ENCODE results near the gene ATG7. TPM values are rescaled to one million over a fixed set of nuclear protein-coding genes. Genes with fewer than 3 reads are reported as not detected.
"Not testable (repeated sequence)": the region's sequence is repeated elsewhere in the genome, so short reads cannot be mapped to it uniquely, and the experiment has no call there.

ATG7 gene
- total RNA-seq, 3 donors from 2014 or later (not counting 1 experiment from before 2014, with no cell fraction given), result 55.3 to 72.9 (median 68.6) TPM

- no peaks in the 10 kb centered on the region for H3K27me3 Mint-ChIP-seq (ENCODE audit: low read depth in 2 of 2)
- DNase-seq, result no peak
- TF ChIP-seq, protein P1, sequence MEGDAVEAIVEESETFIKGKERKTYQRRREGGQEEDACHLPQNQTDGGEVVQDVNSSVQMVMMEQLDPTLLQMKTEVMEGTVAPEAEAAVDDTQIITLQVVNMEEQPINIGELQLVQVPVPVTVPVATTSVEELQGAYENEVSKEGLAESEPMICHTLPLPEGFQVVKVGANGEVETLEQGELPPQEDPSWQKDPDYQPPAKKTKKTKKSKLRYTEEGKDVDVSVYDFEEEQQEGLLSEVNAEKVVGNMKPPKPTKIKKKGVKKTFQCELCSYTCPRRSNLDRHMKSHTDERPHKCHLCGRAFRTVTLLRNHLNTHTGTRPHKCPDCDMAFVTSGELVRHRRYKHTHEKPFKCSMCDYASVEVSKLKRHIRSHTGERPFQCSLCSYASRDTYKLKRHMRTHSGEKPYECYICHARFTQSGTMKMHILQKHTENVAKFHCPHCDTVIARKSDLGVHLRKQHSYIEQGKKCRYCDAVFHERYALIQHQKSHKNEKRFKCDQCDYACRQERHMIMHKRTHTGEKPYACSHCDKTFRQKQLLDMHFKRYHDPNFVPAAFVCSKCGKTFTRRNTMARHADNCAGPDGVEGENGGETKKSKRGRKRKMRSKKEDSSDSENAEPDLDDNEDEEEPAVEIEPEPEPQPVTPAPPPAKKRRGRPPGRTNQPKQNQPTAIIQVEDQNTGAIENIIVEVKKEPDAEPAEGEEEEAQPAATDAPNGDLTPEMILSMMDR (IDR thresholded peaks at IDR 0.05), result no peak
Observed at GRCh38 chr3:11481556-11481955, 209.4 kb downstream of the ATG7 start.

GRCh38 chr3:11482021-11482420 is 209.8 kb downstream of the ATG7 start:
- Mint-ChIP-seq H3K9me3 (no peaks in the 10 kb centered on the region), H3K4me3 (no peak overlapping the region), H3K4me1 (no peaks in the 10 kb centered on the region), H3K36me3 (no peaks in the 10 kb centered on the region), H3K27me3 (ENCODE audit: low read depth in 2 of 2) (no peaks in the 10 kb centered on the region), H3K27ac (no peak overlapping the region)
- Histone ChIP-seq H3K27ac (ENCODE audit: low read length) (no peak overlapping the region), H3K4me1 (ENCODE audit: control insufficient read depth, insufficient read depth, low read length) (no peaks in the 10 kb centered on the region), H3K27me3 (ENCODE audit: control insufficient read depth, insufficient read depth, low read length) (no peaks in the 10 kb centered on the region), H3K4me3 (ENCODE audit: low read length) (no peak overlapping the region), H3K9me3 (ENCODE audit: control insufficient read depth, insufficient read depth, low read length) (no peaks in the 10 kb centered on the region), H3K36me3 (ENCODE audit: control insufficient read depth, insufficient read depth, low read length) (no peaks in the 10 kb centered on the region)
- DNase-seq, result no peak
- intact Hi-C loops (cut with micrococcal nuclease), result no loop called here
- 94% methylated on average over 8 of the region's 8 CpGs for WGBS (ENCODE audit: insufficient coverage)
- TF ChIP-seq, protein P1 (IDR thresholded peaks at IDR 0.05), result no peak
- no peak for ATAC-seq

More at GRCh38 chr3:11481556-11481955, 209.4 kb downstream of the ATG7 start:
- no peaks in the 10 kb centered on the region for H3K9me3 ChIP-seq (ENCODE audit: control insufficient read depth, insufficient read depth, low read length)
- H3K27me3 ChIP-seq (ENCODE audit: control insufficient read depth, insufficient read depth, low read length), result no peaks in the 10 kb centered on the region
- H3K27ac ChIP-seq (ENCODE audit: low read length), result no peak overlapping the region
- no peak for ATAC-seq
- Mint-ChIP-seq H3K27ac (no peak overlapping the region), H3K9me3 (no peaks in the 10 kb centered on the region), H3K4me3 (no peak overlapping the region), H3K36me3 (no peaks in the 10 kb centered on the region), H3K4me1 (no peaks in the 10 kb centered on the region)
- no peak overlapping the region for H3K4me3 ChIP-seq (ENCODE audit: low read length)
- intact Hi-C loops (cut with micrococcal nuclease), result no loop called here
- H3K36me3 ChIP-seq (ENCODE audit: control insufficient read depth, insufficient read depth, low read length), result no peaks in the 10 kb centered on the region
- 98% methylated on average over 3 of the region's 3 CpGs for WGBS (ENCODE audit: insufficient coverage)
- no peaks in the 10 kb centered on the region for H3K4me1 ChIP-seq (ENCODE audit: control insufficient read depth, insufficient read depth, low read length)

GRCh38 chr3:11488356-11488755 is 216.2 kb downstream of the ATG7 start:
- DNase-seq; ATAC-seq; H3K27ac Mint-ChIP-seq; H3K36me3 ChIP-seq (ENCODE audit: control insufficient read depth, insufficient read depth, low read length); H3K4me3 ChIP-seq (ENCODE audit: low read length); intact Hi-C loops (cut with micrococcal nuclease); H3K36me3 Mint-ChIP-seq; H3K27me3 Mint-ChIP-seq (ENCODE audit: low read depth in 2 of 2); H3K9me3 ChIP-seq (ENCODE audit: control insufficient read depth, insufficient read depth, low read length); H3K4me1 ChIP-seq (ENCODE audit: control insufficient read depth, insufficient read depth, low read length); H3K9me3 Mint-ChIP-seq; H3K4me3 Mint-ChIP-seq; H3K27ac ChIP-seq (ENCODE audit: low read length); H3K27me3 ChIP-seq (ENCODE audit: control insufficient read depth, insufficient read depth, low read length): not testable (repeated sequence)
- peaks cover 6 to 11% of the 10 kb centered on the region in 2 donors for H3K4me1 Mint-ChIP-seq
- 97% methylated on average over 42 of the region's 42 CpGs for WGBS (ENCODE audit: insufficient coverage)

DNA sequence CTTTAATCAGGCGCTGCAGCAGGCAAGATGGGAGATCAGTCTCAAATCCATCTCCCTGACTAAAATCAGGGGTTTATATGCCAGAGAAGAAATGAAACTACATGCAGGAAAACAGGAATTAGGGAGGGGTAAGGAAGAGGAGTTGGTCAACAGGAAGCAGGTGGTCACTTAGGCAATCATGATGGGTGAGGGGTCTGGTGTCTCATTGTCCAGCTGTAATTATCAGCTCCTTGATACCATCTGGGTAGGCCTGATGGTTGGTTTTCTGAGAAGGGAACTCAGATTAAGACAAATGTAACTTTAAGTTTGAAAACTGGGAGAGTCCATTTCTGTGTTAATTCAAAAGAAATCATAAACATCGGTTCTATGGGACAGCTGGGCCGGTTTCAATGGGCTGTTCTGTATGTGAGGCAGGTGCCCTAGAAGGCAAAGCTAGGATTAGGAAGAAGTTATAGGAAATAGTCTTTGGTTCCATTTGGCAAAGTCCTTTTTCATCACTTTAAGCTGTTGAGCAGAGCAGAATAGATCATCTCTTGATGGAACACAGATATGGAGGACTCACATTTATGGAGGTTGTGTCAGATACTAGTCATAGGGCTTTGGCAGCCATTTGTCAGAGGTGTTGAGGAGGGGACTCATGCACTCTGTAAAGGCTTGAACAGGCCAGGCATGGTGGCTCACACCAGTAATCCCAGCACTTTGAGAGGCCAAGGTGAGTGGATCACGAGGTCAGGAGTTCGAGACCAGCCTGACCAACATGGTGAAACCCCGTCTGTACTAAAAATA is 222.1 kb downstream of the ATG7 start:
- ATAC-seq (no peak), DNase-seq (no peak)
- Histone ChIP-seq H3K4me3 (ENCODE audit: low read length) (no peak overlapping the region), H3K36me3 (ENCODE audit: control insufficient read depth, insufficient read depth, low read length) (no peaks in the 10 kb centered on the region), H3K4me1 (ENCODE audit: control insufficient read depth, insufficient read depth, low read length) (no peaks in the 10 kb centered on the region), H3K27ac (ENCODE audit: low read length) (no peak overlapping the region), H3K27me3 (ENCODE audit: control insufficient read depth, insufficient read depth, low read length) (no peaks in the 10 kb centered on the region), H3K9me3 (ENCODE audit: control insufficient read depth, insufficient read depth, low read length) (no peaks in the 10 kb centered on the region)
- TF ChIP-seq, protein P1 (IDR thresholded peaks at IDR 0.05), result no peak
- WGBS (ENCODE audit: insufficient coverage), result 100% methylated on average over 6 of the region's 6 CpGs
- Mint-ChIP-seq H3K27ac (peak overlapping the region; percentile 30 to 51), H3K4me3 (no peak overlapping the region), H3K36me3 (no peaks in the 10 kb centered on the region), H3K9me3 (no peaks in the 10 kb centered on the region), H3K27me3 (ENCODE audit: low read depth in 2 of 2) (no peaks in the 10 kb centered on the region), H3K4me1 (peaks cover 15 to 20% of the 10 kb centered on the region in 2 donors)
- intact Hi-C loops (cut with micrococcal nuclease), result no loop called here

Measured in natural killer cell (primary cell).